Measurements from ENCODE around the gene UCN3.

Gene UCN3, protein sequence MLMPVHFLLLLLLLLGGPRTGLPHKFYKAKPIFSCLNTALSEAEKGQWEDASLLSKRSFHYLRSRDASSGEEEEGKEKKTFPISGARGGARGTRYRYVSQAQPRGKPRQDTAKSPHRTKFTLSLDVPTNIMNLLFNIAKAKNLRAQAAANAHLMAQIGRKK

GRCh38 chr10:5364890-5365338 is at the start of gene UCN3:
Gene UCN3, plus strand, starts transcription at chr10:5364966. Its CDS starts 8,755 bp downstream, at chr10:5373721.
- DNase-seq: peak in 1 of 2 experiments; percentile 31

DNA sequence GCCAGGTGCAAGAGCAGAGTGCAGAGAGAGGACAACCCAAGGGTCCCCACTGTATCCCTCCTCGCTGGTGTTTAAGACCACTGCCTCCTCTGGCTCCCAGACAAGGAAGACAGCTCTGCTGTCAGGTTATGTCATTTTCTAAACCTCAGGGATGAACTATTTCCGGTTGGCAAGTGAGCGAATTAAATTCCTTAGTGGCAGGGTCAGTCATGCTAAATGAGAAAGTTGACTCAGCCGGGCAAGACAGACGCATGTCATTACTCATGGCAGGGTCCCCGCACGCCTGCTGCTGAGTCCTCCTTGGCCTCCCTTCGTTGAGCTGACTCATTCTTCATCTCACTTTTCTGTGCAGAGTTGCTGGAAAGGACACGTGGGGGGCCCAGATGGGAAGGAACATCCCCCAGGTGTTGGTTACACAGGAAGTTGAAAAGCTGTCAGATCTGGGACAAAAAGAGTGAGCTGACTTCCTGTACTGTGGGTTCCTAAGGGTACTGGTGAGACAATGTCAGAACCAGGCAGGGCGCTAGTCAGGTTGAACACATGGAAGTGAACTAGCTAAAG is 47.1 kb upstream of the UCN3 start:
- no peak for DNase-seq

GRCh38 chr10:5318148-5318547 is 46.6 kb upstream of the UCN3 start:
- no peak for DNase-seq

DNA sequence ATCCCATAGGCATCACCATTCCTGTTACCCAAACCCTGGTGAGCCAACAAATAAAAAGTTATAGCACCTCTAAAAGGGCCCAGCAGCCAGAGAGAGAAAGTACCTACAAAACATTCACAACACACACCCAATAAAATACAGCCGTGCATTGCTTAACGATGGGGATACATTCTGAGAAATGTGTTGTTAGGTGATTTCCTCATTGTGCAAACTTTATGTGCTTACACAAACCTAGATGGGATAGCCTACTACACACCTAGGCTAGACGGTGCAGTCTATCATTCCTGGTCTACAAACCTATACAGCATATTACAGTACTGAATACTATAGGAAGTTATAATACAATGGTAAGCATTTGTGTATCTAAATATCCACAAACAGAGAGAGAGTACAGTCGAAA is 44.9 kb upstream of the UCN3 start:
- no peak for DNase-seq

- DNase-seq: no peak
These were observed 43.5 kb upstream of the UCN3 start for GRCh38 chr10:5321273-5321672.

- DNase-seq: no peak
These were observed 41.3 kb upstream of the UCN3 start for GRCh38 chr10:5323446-5323845.

GRCh38 chr10:5325076-5325475 is 39.7 kb upstream of the UCN3 start:
- DNase-seq: no peak

GRCh38 chr10:5334196-5334880 is 30.4 kb upstream of the UCN3 start:
- no peak for DNase-seq

DNA sequence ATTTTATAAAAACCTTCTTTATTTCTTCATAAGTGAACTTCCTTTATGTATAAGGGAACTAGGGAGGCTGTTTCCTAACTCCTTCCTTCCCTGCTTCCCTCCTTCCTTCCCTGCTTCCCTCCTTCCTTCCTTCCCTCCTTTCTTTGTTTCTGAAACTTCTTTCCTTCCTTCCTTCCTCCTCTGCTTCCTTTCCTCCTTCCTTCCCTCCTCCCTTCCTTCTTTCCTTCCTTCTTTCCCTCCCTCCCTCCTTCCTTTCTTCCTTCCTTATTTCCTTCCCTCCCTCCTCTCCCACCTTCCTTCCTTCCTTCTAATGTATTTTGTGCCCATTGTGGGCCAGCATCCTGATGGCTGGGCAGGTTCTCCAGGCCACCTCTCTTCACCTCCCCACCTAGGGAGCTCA is 26.8 kb upstream of the UCN3 start:
- no peak for DNase-seq

DNA sequence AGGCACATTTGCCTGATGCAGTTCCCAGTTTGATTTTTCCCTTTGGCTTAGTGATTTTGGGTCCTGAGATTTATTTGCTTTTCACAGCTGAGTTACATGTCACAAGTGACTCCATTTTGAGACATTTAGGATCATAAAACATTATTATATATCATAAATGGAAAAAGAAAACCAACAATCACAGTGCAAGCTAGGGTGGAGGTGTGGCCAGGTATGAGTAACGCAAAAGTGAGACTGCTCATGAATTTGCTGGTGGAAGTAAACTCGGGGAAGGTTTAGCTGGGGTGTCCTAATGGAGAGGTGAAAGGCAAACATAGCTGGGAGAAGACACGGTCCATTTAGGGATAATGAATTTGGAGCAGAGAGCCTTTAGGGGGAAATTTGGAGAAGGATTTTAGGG is 21.7 kb upstream of the UCN3 start:
- no peak for DNase-seq

GRCh38 chr10:5343561-5343960 is 21.2 kb upstream of the UCN3 start:
- DNase-seq: no peak

DNA sequence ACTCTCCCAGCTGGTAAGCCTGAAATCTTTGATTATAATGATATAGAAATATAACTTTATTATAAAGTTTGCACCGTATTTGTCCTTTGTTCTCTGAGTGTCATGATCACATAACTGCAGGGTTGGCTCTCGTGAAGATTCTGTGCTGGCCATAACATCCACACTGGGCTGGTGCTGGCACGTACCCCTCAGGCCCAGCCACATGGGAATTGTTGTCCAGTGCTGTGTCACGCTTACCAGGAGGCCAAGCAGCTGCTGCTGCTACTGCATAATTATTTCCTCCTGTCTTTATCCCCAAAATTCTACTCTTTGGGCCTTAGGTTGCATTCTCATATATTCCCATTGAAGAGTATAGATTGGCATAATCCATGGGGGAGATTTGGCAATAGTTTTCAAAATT is 20.8 kb upstream of the UCN3 start:
- DNase-seq: no peak

DNA sequence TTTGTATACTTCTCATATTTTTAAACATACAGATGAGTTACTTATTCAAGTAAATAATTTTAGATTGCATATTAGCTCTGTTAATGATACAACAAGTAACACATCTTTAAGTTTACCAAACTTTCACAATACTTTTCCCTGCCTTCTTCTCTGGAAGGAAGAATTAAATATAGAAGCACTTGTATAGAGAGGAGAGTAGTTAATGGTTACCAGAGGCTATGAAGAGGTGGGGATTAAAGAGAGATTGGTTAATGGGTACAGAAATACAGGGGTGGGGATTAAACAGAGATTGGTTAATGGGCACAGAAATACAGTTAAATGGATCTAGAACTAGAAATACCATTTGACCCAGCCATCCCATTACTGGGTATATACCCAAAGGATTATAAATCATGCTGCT is 20.0 kb upstream of the UCN3 start:
- no peak for DNase-seq

GRCh38 chr10:5346881-5347280 is 17.9 kb upstream of the UCN3 start:
- DNase-seq: no peak

DNA sequence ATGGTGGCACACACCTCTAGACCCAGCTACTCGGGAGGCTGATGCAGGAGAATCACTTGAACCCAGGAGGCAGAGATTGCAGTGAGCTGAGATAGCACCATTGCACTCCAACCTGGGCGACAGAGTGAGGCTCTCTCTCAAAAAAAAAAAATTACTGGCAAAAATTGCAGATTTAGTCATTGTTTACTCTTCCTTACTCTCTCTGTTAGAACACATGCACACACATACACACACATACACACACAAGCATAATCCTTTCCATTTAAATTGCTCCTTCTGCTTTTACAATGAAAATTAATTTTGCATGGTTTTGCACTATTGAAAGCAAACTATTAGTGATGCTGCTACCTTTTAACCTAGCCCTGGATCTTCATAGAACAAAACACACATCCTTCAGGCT is 15.4 kb upstream of the UCN3 start:
- no peak for DNase-seq

- DNase-seq: no peak
These were observed 10.7 kb upstream of the UCN3 start for GRCh38 chr10:5354068-5354467.

DNA sequence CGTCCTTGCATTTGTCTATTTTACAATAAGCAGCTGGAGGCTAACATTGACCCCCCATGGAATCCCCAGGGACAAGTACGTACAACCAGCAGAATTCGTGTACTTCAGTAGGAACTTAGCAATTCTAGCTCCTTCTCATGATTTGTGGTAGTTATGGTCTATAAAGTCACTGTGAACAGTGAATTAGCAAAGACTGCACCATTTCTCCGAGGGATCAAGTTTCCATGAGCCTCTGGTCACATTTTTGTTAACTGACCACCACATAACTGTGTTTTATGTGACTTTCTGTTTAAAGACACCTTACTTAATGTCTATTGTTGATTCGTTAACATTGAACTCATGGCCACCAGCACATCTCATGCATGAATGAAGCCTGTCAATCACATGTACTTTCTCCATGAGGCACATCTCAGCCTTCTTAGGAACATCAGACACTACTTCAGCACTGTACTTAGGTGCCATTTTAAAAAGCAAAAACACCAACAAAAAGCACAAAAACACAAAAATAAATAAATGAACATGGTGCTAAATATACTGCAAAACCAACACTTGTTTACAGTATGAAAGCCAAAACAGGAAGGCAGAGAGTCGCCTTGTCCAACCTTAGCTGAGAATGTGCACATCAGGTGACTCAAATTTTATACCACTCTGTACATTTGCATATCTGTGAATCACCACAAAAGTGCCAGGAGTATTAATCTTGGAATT is 9.0 kb upstream of the UCN3 start:
- no peak for DNase-seq

GRCh38 chr10:5356302-5356763 is 8.4 kb upstream of the UCN3 start:
- DNase-seq: no peak

- no peak for DNase-seq
These were observed 4.3 kb upstream of the UCN3 start for GRCh38 chr10:5360318-5360915.

- no peak for DNase-seq
These were observed 2.8 kb upstream of the UCN3 start for GRCh38 chr10:5361966-5362365.

- no peak for DNase-seq
These were observed 1.9 kb upstream of the UCN3 start for GRCh38 chr10:5362873-5363272.

DNA sequence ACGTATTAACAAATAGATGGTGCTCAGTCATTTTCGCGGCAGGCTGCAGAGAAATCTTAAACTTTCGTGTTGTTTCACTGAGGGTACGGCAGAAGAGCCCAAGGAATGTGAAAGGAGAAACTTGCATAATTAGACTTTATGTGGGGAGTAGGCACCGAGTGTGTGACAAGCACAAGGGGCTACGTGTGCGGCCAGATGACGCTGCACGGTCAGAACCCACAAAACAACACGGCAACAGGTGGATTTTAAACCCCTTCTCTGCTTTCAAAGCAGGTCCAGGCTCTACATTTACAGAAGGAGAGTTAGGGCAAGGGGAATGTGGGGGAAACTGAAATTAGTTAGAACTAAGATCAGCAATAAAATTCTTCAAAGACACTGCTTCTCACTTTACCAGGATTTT is 392 bp upstream of the UCN3 start:
- DNase-seq: no peak

DNA sequence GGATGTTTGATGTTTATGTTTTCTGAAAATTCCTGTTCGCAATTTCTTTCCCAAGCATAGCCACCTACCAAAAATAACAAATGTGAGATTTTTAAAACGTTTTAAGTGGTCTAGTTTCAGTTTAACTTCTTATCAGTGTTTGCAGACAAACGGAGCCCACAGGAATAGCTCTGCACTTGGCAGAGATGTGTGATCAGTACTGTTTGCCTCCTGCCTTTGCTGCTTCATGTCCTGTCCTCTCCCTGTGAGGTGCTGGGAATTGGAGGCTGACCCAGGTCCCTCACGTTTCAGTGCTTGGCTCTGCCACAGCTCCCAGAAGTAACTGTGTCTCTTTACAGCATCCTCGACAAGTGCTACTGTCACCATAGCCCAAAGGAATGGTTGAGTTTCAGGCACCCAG is 1.2 kb downstream of the UCN3 start:
- no peak for DNase-seq

All from NCI-H2081 (cell line).